NCI-H2196 (cell line): ENCODE data around the gene MS4A1.
"Not testable (repeated sequence)": the region's sequence is repeated elsewhere in the genome, so short reads cannot be mapped to it uniquely, and the experiment has no call there.

Experiments
- DNase-seq: peaks from one replicate; lab custom pipeline; 2025; ENCODE audit not compliant: unreplicated experiment; lab: John Stamatoyannopoulos, UW

Gene MS4A1

GRCh38 chr11:60502221-60502775, 46.7 kb downstream of the MS4A1 start:
- no peak for DNase-seq

DNA sequence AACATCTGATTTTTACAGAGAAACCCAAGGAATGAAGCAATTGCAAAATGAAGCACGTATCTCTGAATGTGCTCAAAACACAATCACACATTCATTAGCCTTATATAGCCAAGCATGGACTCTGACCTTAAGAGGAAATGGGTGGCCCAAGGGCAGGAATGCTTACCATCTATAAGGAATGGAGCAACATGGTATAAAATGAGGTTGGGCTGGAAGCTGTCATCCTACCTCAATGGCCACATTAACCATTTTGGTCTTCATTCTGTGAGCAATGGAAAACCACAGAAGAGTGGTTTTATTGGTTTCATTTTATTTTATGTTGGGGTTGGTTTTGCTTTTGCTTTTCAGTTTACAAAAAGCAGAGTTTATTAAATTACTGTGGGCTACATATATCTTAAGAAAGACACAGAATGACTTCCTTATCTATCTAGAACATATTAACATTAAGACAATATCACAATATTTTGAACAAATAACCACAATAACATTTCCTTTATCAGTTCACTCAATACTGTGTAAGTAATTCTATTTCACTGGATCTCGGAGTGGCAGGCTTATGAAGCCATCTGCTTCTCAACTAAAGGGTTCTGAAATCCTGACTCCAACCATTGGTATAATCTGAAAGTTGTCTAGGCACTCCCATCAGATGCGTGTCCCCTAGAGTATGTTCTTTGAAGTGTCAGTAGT, 48.7 kb downstream of the MS4A1 start:
- DNase-seq = no peak

DNA sequence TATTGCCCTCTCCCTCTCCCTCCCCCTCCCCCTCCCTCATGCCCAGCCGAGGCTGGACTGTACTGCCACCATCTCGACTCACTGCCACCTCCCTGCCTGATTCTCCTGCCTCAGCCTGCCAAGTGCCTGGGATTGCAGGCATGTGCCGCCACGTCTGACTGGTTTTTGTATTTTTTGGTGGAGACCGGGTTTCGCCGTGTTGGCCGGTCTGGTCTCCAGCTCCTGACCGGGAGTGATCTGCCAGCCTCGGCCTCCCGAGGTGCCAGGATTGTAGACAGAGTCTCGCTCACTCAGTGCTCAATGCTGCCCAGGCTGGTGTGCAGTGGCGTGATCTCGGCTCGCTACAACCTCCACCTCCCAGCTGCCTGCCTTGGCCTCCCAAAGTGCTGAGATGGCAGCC, 54.0 kb downstream of the MS4A1 start:
- DNase-seq = not testable (repeated sequence)

DNA sequence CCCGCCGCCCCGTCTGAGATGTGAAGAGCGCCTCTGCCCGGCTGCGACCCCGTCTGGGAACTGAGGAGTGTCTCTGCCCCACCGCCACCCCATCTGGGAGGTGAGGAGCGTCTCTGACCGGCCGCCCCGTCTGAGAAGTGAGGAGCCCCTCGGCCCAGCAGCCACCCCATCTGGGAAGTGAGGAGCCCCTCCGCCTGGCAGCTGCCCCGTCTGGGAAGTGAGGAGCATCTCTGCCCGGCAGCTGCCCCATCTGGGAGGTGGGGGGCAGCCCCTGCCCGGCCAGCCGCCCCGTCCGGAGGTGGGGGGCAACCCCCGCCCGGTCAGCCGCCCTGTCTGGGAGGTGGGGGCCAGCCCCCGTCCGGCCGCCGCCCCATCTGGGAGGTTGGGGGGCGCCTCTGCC, 54.6 kb downstream of the MS4A1 start:
- DNase-seq = not testable (repeated sequence)

- no peak for DNase-seq
Observed at GRCh38 chr11:60511393-60511792, 55.7 kb downstream of the MS4A1 start.

- DNase-seq = no peak
Observed at GRCh38 chr11:60512651-60513225, 57.1 kb downstream of the MS4A1 start.

DNA sequence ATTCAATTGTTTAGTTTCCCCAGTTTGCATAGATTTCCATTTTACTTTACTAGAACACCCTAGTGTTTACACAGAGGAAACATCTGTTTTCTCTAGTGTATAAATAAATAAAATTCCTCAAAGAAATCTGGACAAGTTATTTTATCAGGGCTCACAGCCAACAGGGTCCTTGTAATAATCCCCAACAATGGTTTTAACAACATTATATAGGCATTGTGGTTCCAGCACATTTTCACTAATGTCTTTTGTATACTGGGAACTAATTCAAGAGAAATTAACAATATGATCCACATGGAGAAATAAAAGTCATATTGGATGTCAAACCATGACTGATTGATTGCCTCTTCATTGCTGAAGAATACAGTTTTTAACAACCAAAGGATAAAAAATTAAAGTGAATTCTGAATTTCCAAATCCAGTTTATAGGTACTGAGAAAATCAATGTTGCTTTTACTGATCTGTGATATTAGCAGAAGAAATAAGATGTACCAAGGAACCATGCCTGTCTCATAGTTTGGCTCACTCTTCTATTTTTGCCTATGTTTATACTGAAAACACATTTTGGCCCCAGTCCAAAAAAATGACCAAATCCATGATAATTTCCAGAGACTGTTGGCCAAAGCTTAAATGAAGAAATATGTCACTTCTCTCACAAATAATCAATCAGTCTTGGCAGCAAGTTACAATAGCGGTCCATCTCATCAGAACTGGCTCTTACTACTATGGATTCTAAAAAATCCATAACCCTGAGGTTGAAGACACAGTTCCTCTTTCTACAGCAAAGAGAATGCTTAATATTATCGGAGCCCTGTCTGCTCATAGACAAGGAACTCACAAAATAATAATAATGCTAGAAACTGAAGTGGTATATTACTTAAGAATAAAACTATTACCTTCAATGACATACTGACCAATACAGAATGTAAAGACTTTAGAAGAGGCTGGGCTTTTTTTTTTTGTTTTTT, 58.1 kb downstream of the MS4A1 start:
- no peak for DNase-seq

DNA sequence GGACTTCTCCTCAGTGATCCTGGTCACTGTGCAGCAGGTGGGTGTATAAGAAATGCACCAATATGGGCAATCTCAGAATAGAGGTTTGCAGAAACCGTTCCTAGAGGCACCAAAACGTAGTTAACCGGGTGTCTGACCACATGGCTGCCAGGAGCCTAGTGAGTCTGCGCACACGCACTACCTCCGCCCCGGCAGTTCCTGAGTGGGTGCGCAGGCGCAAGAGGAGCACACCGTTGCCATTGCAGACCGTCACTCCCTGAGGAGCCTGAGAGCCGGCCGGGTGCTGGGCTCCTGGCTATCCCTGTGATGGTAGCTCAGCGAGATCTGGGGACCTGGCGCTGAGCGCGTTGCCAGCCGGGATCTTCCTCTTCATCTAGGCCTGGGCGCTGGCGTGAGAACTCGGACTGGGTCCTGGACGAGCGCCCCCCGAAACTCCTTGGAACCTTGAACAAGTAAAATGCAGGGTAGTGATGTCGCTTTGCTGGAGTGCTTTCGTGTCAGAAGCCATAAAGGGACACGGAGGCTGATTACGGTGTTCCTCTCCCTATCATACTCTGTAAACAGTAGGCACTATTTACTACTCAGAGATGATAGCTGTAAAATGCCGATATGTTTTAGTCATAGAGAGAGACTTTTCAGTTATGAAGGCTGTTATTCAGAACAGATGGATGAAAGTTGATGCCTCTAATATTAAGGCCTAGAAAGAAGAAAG, 59.7 kb downstream of the MS4A1 start, which contains the start of gene MS4A13:
MS4A13 (plus strand) TSS at position 249 of the 712 bp plus-strand sequence. CDS start 2,692 bp downstream, outside the sequence.
- no peak for DNase-seq
